GM19351 (cell line): ENCODE data around the gene GPR137.
"Not testable (repeated sequence)": the region's sequence is repeated elsewhere in the genome, so short reads cannot be mapped to it uniquely, and the experiment has no call there.

Experiments used
- ATAC-seq: cut with Tn5 transposase; IDR thresholded peaks from one replicate; pipeline ENCODE4 v1.9.1; 2021; ENCODE audit warnings: mild to moderate bottlenecking, moderate library complexity; ENCODE audit not compliant: unreplicated experiment

The GPR137 gene

GRCh38 chr11:64299847-64300648, 14.4 kb downstream of the GPR137 start, which contains the start of gene CATSPERZ:
TSS of gene CATSPERZ (plus strand) at chr11:64300358. CDS start at chr11:64300411, 53 bp downstream.
- ATAC-seq: no peak

GRCh38 chr11:64303109-64304031, 17.7 kb downstream of the GPR137 start:
- no peak for ATAC-seq

- no peak for ATAC-seq
Observed at GRCh38 chr11:64304032-64304315, 18.3 kb downstream of the GPR137 start.

GRCh38 chr11:64304316-64305072, 18.8 kb downstream of the GPR137 start:
- ATAC-seq: peak; percentile 42

- peak; percentile 69 for ATAC-seq
Observed at GRCh38 chr11:64305075-64305690, 19.5 kb downstream of the GPR137 start, which contains the start of gene ESRRA. TSS of gene ESRRA (plus strand) at chr11:64305524. CDS start at chr11:64307180, 1,656 bp downstream.

- ATAC-seq: peak; percentile 26
Observed at GRCh38 chr11:64305691-64306562, 20.3 kb downstream of the GPR137 start.

GRCh38 chr11:64306563-64306875, 20.9 kb downstream of the GPR137 start:
- ATAC-seq: no peak

- ATAC-seq: no peak
Observed at GRCh38 chr11:64306876-64307622, 21.4 kb downstream of the GPR137 start.

- not testable (repeated sequence) for ATAC-seq
Observed at GRCh38 chr11:64307795-64308194, 22.1 kb downstream of the GPR137 start.

- ATAC-seq: no peak
Observed at GRCh38 chr11:64312947-64313346, 27.3 kb downstream of the GPR137 start.

- ATAC-seq: no peak
Observed at GRCh38 chr11:64313491-64314145, 28.0 kb downstream of the GPR137 start.

- no peak for ATAC-seq
Observed at GRCh38 chr11:64314146-64314804, 28.6 kb downstream of the GPR137 start.

GRCh38 chr11:64314805-64315561, 29.3 kb downstream of the GPR137 start:
- ATAC-seq: no peak

- ATAC-seq: not testable (repeated sequence)
Observed at GRCh38 chr11:64315667-64316526, 30.2 kb downstream of the GPR137 start.

GRCh38 chr11:64316672-64317324, 31.1 kb downstream of the GPR137 start:
- ATAC-seq: no peak
